NCI-H524 treated with DMSO at 0.1 percent for 48 hours (cell line): ENCODE results near the gene AFF3.

Source experiments
- DNase-seq: peaks from one replicate; lab custom pipeline; 2025; lab: John Stamatoyannopoulos, UW

The AFF3 gene

GRCh38 chr2:100006516-100006915 lies 135.9 kb downstream of the AFF3 start:
- no peak for DNase-seq

GRCh38 chr2:100004959-100005387 lies 137.4 kb downstream of the AFF3 start:
- DNase-seq, result no peak

- DNase-seq, result no peak
Measured at GRCh38 chr2:100004348-100004884, 138.0 kb downstream of the AFF3 start.

GRCh38 chr2:100002059-100002458 lies 140.3 kb downstream of the AFF3 start:
- no peak for DNase-seq

- DNase-seq, result no peak
Measured at GRCh38 chr2:100000915-100001707, 141.3 kb downstream of the AFF3 start.

- DNase-seq, result no peak
Measured at GRCh38 chr2:99998651-99999320, 143.6 kb downstream of the AFF3 start.

- DNase-seq, result no peak
Measured at GRCh38 chr2:99989905-99990304, 152.5 kb downstream of the AFF3 start.

GRCh38 chr2:99988599-99988998 lies 153.8 kb downstream of the AFF3 start:
- DNase-seq, result no peak

- no peak for DNase-seq
Measured at GRCh38 chr2:99987160-99987559, 155.2 kb downstream of the AFF3 start.

- no peak for DNase-seq
Measured at GRCh38 chr2:99984799-99985515, 157.4 kb downstream of the AFF3 start.

- no peak for DNase-seq
Measured at GRCh38 chr2:99982744-99983143, 159.6 kb downstream of the AFF3 start.

- DNase-seq, result no peak
Measured at GRCh38 chr2:99981840-99982239, 160.6 kb downstream of the AFF3 start.

GRCh38 chr2:99980176-99980575 lies 162.2 kb downstream of the AFF3 start:
- no peak for DNase-seq

- no peak for DNase-seq
Measured at GRCh38 chr2:99977966-99978365, 164.4 kb downstream of the AFF3 start.

GRCh38 chr2:99975386-99975785 lies 167.0 kb downstream of the AFF3 start:
- DNase-seq, result no peak

- DNase-seq, result no peak
Measured at GRCh38 chr2:99974682-99975375, 167.6 kb downstream of the AFF3 start.

- no peak for DNase-seq
Measured at GRCh38 chr2:99974275-99974674, 168.1 kb downstream of the AFF3 start.

GRCh38 chr2:99971326-99971900 lies 171.0 kb downstream of the AFF3 start:
- DNase-seq, result no peak

GRCh38 chr2:99970292-99970868 lies 172.0 kb downstream of the AFF3 start:
- no peak for DNase-seq

GRCh38 chr2:99961196-99961913 lies 181.0 kb downstream of the AFF3 start:
- no peak for DNase-seq

- DNase-seq, result no peak
Measured at GRCh38 chr2:99960790-99961189, 181.6 kb downstream of the AFF3 start.
